ENCODE results near the gene PRRT1B.
"Not testable (repeated sequence)": the region's sequence is repeated elsewhere in the genome, so short reads cannot be mapped to it uniquely, and the experiment has no call there.

PRRT1B gene

DNA sequence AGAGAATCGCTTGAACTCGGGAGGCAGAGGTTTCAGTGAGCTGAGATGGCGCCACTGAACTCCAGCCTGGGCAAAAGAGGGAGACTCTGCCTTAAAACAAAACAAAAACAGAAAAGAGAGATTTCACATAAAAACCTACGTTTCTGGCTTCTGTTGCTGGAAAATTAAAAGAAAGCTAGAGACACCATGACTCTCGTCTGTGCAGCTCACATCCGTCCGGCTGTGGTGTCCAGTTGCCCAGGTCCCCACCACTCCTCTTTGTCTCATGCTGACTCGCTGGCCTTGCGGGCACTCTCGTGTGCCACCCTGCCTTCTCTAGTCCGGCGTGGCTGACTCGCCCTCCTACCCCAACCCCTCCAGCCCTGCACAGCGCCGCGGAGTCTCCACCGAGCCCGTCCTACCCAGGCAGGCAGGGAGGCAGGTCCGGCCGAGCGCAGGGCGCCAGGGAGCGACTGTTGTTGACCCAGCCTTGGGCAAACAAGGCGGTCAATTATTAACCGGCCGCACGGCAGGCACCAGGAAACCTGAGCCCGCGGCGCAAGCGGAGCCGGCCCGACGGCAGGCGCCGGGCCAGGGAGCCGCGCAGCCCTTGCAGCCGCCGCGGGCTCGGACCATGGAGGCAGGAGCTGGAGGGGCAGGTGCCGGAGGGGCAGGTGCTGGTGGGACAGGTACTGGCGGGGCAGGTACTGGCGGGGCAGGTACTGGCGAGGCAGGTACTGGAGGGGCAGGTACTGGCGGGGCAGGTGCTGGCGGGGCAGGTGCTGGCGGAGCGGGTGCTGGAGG lies at the start of gene PRRT1B:
Gene PRRT1B (plus strand): TSS at position 521 of the 783 bp plus-strand sequence. CDS start 93 bp downstream, at position 614.
- peak; percentile 14 for DNase-seq

DNA sequence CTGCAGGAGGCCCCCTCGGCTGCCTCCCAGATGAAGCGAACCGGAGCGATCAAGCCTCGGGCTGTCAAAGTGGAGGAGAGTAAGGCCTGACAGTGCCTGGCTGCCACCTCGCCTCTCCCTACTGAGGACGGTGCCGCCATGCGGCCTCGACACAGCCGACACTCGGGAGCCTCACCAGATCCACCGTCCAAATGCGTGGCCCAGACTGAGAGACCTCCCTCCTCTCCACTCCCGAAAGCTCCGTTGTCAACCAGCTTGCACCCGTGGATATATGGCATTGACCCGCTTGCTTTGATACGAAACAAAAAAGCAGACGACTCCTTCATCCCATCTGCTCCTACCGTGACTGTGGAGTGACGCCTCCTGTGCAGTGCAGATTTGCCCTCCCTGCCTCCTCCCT lies 49.5 kb upstream of the PRRT1B start:
- no peak for DNase-seq

DNA sequence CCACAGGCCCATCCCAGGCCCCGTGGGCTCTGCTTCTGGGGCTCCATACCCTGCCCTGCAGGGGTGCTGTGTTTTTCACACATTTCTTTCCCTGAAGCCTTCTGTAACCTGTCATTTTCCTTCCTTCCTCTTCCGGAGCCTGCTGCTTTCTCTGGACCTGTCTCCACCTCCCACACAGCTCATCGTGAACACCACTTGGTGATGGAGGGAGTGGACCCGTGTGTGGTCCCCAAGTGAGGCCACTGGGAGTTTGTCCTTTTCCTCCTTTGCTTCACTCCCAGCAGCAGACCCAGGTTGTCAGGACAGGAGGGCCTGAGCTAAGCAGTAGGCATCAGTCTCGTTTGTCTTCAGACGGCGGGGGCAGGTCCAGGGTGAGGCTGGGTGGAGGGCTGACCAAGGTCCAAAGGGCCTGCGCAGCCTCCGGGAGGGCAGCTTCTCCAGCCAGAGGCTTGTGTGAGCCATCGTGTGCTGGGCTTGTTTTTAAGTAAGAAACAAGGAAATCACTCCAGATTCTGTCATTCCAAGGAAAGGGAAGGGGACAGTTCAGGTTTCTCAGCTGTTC lies 48.4 kb upstream of the PRRT1B start:
- no peak for DNase-seq

DNA sequence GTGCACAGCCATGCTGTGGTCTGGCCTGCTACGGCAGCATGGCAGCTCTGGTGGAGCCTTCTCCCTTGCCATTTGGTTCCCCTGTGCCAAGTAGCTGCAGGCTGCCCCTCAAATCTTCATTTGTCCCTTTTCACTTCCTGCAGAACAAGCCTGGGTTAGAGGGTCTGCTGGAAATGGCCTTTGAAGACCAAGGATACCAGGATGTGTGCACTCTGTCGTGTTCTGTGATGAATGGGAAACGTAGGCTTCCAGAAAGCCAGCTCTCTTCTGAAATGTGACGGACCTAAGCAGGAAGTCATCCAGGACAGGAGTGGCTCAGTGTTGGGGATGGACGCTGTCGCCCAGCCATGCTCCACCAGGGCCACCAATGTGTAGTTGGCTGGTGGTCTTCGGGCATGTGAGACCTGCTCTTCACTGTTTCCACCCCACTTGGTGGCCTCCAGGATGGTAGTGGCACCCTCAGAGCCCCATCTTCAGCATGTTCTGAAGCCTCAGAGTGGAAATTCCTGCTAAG lies 46.0 kb upstream of the PRRT1B start:
- no peak for DNase-seq

DNA sequence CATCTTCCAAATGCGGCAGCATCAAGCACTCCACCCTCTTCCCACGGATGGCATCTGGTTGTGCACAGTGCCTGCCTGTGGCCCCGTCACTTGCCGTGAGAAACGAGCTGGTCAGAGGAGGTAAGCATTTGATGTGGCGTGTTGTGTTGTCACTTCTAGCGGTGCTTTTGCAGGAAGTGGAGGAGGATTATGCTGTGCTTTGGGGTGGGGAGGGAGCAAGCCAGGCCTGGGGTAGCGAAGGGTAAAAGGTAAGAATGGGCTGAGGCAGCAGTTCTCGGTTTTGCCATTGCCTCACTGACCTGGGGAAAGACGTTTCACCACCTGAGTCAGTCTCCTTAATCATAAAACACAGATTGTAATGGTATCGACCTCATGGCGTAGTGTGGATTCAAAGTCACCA lies 44.9 kb upstream of the PRRT1B start:
- no peak for DNase-seq

DNA sequence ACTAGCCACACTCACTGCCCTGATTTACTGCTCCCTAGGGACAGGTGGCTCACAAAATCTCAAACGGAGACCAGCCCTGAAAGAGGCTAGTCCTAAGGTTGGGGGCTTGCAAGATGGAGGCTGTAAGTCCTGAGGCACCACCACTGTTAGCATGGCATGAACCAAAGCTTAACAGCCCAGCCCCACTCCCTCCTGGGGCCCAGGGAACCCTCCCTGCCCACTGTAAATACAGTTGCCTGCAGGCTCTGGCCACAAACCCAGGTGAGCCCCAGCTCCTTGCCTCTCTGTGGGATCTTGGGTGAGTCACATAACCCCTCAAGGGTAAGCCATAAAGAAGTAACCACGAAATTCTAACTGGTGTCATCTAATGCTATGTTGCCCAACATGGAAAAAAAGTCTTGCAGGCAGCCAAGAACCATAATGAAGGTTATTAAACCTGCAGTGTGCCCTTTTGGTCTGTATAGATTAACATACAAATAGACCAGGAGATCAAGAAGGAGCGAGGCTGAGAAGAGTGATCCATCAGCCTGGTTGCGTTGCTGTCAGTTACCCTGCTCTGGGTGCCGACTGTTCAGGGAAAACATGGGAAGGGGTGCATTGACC lies 44.3 kb upstream of the PRRT1B start:
- DNase-seq: no peak

DNA sequence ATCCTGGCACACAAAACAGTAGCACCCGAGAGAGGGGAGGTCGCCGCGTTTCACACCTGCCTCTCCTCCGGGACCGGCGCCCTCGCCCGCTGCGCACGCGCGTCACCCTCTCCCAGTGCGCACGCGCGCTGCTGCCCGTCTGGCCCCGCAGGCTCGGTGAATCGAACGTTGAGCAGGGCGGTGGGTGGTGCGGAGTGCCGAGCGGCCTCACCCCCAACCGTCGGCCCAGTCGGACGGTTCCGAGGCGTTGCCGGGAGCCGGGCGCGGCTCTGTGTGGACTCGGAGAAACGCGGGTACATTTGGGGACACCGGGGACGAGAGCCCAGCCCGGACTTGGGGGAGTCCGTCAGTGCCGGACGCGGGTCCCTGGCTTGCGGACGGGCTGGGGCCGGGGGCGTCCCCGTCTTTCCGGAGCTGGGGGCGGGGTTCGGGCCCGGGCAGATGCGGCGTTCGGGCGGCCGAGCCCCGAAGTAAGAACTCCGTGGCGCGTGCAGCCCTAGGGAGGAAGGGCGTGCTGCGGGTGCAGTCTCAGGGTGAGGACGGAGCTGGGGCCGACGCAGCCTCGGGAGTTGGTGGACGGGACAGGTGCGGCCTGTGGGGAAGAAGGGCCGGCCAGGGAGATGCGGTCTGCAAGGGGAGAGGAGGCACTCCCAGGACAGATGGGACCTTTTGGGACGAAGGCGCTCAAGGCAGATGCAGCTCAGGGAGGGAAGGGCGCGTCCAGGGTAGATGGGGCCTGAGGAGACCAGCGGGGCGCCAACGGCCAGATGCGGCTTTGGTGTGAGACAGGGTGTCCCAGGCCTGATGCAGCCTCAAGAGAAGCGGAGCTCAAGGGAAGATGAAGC lies 42.3 kb upstream of the PRRT1B start, which contains the start of gene POMT1:
Gene POMT1 (plus strand): TSS at position 138 of the 845 bp plus-strand sequence. CDS start 1,301 bp downstream, outside the sequence.
- DNase-seq: peak; percentile 91

DNA sequence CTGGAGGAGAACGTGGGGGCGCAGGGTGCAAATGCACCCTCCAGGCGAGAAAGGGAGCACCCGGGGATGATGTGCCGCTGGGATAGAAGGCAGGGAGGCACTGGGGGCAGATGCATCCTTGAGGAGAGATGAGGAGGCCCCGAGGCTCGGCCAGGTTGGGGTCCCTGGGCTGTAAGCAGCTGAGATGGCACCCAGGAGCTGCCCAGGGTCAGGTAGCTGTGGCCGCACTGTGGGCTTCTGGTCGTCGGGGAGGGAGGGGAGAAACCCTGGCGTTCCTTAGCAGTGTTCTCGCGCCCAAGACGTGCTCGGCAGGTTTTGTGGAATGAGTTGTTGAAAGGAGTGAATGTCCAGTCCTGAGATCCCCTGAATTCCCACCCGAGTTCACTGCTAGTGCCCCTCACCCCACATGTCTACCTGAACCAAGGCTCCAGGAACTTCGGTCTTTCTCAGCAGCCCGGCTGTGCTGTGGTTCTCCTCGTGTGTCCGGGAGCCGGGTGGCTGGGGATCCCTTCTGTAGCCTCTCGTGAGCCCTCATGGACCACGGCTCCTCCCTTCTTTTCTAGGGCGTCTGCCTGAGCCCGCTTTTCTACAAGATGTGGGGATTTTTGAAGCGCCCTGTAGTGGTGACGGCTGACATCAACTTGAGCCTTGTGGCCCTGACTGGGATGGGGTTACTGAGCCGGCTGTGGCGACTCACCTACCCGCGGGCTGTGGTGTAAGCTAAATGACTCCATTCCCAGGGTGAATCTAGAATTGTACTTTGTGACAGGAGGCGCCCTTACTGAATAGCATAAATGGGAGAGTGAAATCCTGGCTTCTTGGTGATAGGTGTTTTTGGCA lies 41.5 kb upstream of the PRRT1B start:
- no peak for DNase-seq

DNA sequence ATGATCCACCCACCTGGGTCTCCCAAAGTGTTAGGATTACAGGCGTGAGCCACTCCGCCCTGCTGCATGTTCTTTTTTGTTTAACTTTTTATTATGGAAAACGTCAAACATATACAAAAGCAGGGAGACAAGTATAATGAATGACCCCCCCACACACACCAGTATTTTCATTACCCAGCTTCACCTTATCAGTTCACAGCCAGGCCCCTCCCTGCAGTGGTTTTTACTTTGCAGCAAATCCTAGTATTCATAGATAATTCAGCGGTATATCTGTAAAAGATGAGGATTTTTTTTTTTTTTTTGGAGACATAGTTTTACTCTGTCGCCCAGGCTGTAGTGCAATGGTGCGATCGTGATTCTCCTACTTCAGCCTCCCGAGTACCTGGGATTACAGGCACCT lies 40.3 kb upstream of the PRRT1B start:
- no peak for DNase-seq

DNA sequence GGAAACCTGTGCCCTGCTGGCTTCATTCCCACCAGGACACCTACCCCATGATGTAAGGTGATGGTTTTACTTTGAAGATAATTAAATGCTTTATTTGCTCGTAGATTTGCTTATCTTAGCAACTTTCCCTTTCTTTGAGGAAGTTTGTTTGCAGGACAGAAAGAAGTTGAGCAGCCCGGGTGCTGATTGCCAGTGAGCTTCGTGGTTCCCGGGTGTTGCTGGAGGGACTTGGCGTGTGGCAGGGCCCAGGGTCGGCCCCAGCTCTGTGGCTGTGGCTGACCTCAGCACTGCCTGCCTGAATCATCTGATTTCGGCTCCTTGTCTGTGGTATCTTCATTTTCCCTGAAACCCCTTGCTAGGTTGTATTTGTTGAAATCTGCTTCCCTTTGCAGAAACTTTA lies 33.9 kb upstream of the PRRT1B start:
- no peak for DNase-seq

DNA sequence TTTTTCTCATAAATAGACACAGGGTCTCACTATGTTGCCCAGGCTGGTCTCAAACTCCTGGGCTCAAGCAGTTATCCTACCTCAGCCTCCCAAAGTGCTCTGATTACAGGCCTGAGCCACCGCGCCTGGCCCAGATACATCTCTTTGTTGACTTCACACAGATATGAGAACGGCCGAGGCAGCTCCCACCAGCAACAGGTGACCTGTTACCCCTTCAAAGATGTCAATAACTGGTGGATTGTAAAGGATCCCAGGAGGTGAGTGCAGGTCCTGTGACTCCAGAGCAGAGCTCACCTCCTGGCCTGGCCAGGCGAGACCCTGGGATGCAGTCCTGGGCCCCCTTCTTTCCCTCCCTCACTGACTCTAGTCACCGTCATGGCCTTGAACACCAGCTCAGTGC lies 33.4 kb upstream of the PRRT1B start:
- DNase-seq: no peak

DNA sequence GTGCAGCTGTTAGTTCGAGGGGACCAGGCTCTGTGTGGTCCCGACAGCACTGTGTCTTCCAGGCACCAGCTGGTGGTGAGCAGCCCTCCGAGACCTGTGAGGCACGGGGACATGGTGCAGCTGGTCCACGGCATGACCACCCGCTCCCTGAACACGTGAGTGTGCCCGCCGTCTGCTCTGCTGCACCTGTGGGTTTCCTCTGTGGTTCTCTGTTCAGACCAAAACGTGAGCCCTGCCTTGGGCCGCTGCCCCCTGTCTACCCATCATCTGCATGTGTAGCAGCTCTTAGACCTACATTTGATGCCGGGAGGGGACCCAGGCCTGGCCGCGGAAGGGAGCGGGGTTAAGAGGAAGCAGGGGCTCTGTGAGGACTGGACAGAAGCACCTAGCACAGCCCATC lies 32.1 kb upstream of the PRRT1B start:
- DNase-seq: no peak

DNA sequence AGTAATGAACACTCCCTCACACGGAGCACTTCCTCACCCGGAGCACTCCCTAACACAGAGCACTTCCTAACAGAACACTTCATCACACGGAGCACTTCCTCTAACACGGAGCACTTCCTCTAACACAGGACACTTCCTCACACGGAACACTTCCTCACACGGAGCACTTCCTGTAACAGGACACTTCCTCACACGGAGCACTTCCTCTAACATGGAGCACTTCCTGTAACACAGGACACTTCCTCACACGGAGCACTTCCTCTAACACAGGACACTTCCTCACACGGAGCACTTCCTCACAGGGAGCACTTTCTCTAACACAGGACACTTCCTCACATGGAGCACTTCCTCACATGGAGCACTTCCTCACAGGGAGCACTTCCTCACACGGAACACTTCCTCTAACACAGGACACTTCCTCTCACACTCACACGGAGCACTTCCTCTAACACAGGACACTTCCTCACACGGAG lies 29.7 kb upstream of the PRRT1B start:
- DNase-seq: not testable (repeated sequence)

DNA sequence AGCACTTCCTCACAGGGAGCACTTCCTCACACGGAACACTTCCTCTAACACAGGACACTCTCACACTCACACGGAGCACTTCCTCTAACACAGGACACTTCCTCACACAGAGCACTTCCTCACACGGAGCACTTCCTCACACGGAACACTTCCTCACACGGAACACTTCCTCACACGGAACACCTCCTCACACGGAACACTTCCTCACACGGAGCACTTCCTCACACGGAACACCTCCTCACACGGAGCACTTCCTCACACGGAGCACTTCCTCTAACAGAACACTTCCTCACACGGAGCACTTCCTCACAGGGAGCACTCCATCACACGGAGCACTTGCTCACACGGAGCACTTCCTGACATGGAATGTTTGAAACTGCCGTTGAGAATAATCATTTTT lies 29.2 kb upstream of the PRRT1B start:
- DNase-seq: no peak

DNA sequence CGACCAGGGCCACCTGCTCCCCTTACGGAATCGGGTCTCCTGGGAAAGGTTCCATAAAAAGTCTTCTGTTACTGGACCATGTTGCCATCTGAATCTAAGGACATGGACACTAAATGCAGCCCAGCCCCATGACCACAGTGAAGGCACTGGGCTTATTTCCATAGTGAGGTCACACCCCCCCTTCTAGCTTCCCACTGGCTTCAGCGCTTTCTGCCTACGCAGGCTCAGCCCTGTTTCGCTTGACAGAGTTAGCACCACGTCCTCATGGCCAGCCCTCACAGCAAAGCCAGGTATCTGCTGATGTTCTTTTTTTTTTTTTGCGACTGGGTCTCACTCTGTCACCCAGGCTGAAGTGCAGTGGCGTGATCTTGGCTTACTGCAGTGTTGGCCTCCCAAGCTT lies 28.4 kb upstream of the PRRT1B start:
- no peak for DNase-seq

DNA sequence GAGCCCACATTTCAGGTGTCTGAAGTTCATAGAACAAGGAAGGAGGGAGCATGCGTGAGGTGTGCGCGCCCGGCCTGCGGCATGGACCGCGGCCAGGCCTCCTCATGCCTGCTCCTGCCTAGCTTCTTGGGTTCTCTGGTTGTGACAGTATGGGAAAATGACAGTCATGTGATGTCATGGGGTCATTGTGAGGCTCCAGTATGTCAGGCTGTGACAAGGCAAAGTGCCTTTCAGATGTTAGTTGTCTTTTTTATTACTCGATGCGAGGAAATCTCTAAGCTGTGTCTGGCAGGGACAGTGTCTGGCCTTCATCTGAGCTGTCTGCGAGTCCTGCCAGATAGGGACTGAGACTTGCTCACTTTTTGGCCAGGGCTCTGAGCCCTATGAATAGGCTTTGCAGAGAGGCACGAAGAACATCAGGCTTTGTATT lies 27.5 kb upstream of the PRRT1B start:
- no peak for DNase-seq

DNA sequence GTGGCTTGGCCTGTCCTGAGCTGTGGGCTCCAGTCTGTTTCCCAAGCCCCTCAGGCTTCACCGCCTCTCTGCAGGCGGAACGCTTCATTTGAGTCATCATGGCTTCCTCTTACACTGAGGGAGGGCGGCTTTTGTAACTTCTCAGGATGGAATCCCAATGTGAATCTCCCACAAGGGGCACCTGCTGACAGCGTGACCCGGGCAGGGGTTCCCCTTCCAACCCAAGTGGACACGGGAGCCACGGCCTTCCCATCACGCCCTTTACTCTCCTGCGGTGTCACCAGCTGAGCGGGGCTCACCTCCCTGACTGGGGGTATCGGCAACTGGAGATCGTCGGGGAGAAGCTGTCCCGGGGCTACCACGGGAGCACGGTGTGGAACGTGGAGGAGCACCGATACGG lies 26.8 kb upstream of the PRRT1B start:
- DNase-seq: no peak

DNA sequence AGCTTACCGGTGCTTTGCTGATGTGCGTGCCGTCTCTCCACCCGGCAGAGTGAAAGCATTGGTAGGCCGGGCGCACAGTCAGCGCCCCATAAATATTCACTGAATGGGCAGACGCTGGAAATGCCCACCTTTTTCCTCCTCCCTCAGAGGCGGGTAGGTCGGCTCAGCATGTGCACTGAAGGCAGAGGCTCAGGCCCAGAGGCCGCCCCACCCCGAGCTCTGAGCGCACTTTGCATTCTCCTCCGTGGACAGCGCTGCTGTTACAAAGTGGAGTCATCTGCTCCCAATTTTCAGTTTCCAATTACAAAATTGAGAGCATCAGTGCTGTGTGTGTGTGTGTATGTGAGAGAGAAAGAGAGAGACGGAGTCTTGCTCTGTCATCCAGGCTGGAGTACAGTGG lies 24.8 kb upstream of the PRRT1B start:
- no peak for DNase-seq

DNA sequence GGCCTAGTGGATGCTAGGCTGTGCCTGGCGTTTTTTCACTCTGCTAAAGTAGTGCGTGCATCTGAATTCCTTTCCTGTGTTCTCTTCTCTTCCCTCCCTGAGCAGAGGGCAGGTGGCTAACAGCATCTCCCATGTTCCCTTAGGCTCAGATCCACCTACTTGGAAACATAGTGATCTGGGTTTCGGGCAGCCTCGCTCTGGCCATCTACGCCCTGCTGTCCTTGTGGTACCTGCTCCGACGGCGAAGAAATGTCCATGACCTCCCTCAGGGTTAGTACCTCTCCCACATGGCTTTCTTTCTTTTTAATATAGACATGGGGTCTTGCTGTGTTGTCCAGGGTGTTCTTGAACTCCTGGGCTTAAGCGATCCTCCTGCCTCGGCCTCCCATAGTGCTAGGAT lies 24.1 kb upstream of the PRRT1B start:
- no peak for DNase-seq

DNA sequence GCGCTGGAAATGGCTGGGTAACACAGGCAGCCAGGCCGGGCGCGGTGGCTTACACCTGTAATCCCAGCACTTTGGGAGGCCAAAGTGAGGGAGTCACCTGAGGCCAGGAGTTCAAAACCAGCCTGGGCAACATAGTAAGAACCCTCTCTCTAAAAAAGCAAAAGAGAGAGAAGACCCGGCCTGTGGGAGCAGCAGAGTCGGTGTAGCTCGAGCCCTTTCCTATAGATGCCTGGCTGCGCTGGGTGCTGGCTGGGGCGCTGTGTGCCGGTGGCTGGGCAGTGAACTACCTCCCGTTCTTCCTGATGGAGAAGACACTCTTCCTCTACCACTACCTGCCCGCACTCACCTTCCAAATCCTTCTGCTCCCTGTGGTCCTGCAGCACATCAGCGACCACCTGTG lies 23.5 kb upstream of the PRRT1B start:
- DNase-seq: no peak

DNA sequence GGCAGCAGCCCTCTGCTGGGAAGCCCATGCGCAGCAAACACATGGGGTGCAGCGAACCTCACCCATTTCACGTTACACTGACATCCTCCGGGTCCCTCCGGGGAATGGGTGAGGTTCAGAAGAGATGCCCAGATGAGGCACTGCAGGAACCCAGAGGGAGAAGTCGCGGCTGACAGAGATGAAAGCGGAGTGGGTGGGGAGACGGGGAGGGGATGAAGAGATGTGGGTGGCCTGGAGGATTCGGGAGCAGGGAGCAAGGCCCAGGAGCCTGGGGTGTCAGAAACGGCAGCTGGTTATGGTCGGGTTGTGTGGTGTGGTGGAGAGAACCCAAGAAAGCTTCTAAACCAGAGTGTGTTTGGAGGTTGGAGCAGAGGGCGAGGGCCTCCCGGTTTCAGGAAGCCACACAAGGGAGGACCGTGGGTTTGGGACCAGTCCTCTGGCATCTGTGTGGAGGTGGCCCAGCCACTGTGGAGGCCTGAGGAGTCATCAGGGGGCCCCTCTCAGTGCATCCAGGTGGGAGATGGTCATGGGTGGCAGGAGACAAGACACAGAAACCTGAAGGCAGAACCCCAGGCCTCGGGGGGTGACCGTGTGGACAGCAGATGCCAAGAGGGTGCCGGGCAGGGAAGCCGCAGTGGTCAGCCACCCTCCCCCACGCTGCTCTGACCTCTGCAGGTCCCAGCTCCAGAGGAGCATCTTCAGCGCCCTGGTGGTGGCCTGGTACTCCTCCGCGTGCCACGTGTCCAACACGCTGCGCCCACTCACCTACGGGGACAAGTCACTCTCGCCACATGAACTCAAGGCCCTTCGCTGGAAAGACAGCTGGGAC lies 22.9 kb upstream of the PRRT1B start:
- DNase-seq: no peak

Measured in right hindlimb (tissue), 1 donor.